GM21786 (cell line): Measurements from ENCODE around the gene FMO4.
"Not testable (repeated sequence)": the region's sequence is repeated elsewhere in the genome, so short reads cannot be mapped to it uniquely, and the experiment has no call there.

Experiments
- ATAC-seq: cut with Tn5 transposase; IDR thresholded peaks from one replicate; pipeline ENCODE4 v1.9.1; 2021; ENCODE audit not compliant: unreplicated experiment

The FMO4 gene

GRCh38 chr1:171313835-171314320, at the start of gene FMO4:
Gene FMO4 (plus strand): TSS chr1:171314183. CDS start chr1:171319826, 5,643 bp downstream.
- ATAC-seq, result peak; percentile 99

GRCh38 chr1:171265686-171266085, 48.3 kb upstream of the FMO4 start:
- no peak for ATAC-seq

- ATAC-seq, result no peak
Observed at GRCh38 chr1:171266930-171267329, 47.1 kb upstream of the FMO4 start.

GRCh38 chr1:171267391-171267790, 46.6 kb upstream of the FMO4 start:
- no peak for ATAC-seq

- no peak for ATAC-seq
Observed at GRCh38 chr1:171270806-171271205, 43.2 kb upstream of the FMO4 start.

GRCh38 chr1:171277534-171277933, 36.4 kb upstream of the FMO4 start:
- ATAC-seq, result no peak

GRCh38 chr1:171279234-171279633, 34.7 kb upstream of the FMO4 start:
- ATAC-seq, result no peak

- ATAC-seq, result no peak
Observed at GRCh38 chr1:171279678-171280077, 34.3 kb upstream of the FMO4 start.

- ATAC-seq, result no peak
Observed at GRCh38 chr1:171280599-171280998, 33.4 kb upstream of the FMO4 start.

- no peak for ATAC-seq
Observed at GRCh38 chr1:171286032-171286705, 27.8 kb upstream of the FMO4 start.

GRCh38 chr1:171290621-171291020, 23.4 kb upstream of the FMO4 start:
- no peak for ATAC-seq

GRCh38 chr1:171292799-171293198, 21.2 kb upstream of the FMO4 start:
- ATAC-seq, result no peak

- ATAC-seq, result not testable (repeated sequence)
Observed at GRCh38 chr1:171295383-171295782, 18.6 kb upstream of the FMO4 start.

GRCh38 chr1:171295821-171296220, 18.2 kb upstream of the FMO4 start:
- no peak for ATAC-seq

- no peak for ATAC-seq
Observed at GRCh38 chr1:171296897-171297296, 17.1 kb upstream of the FMO4 start.

GRCh38 chr1:171298696-171299095, 15.3 kb upstream of the FMO4 start:
- ATAC-seq, result no peak

- ATAC-seq, result no peak
Observed at GRCh38 chr1:171299342-171299741, 14.6 kb upstream of the FMO4 start.

- ATAC-seq, result no peak
Observed at GRCh38 chr1:171300401-171300800, 13.6 kb upstream of the FMO4 start.

GRCh38 chr1:171310661-171311087, 3.3 kb upstream of the FMO4 start:
- no peak for ATAC-seq

- no peak for ATAC-seq
Observed at GRCh38 chr1:171311771-171312558, 2.0 kb upstream of the FMO4 start.

- ATAC-seq, result peak; percentile 51
Observed at GRCh38 chr1:171313319-171313834, 606 bp upstream of the FMO4 start.

GRCh38 chr1:171329251-171329650, 15.3 kb downstream of the FMO4 start:
- no peak for ATAC-seq
